ENCODE results near the gene FER.
A peak's percentile ranks its signal among the peaks of the same experiment; 100 is the strongest.
"Not testable (repeated sequence)": the region's sequence is repeated elsewhere in the genome, so short reads cannot be mapped to it uniquely, and the experiment has no call there.

Gene FER

GRCh38 chr5:109121225-109121624 lies 373.5 kb downstream of the FER start:
- DNase-seq (ENCODE audit: low read depth) = no peak

GRCh38 chr5:109125755-109126429 lies 378.2 kb downstream of the FER start:
- DNase-seq (ENCODE audit: low read depth) = no peak

GRCh38 chr5:109126481-109126880 lies 378.8 kb downstream of the FER start:
- DNase-seq (ENCODE audit: low read depth) = no peak

- no peak for DNase-seq (ENCODE audit: low read depth)
These were observed 389.2 kb downstream of the FER start for GRCh38 chr5:109136906-109137305.

DNA sequence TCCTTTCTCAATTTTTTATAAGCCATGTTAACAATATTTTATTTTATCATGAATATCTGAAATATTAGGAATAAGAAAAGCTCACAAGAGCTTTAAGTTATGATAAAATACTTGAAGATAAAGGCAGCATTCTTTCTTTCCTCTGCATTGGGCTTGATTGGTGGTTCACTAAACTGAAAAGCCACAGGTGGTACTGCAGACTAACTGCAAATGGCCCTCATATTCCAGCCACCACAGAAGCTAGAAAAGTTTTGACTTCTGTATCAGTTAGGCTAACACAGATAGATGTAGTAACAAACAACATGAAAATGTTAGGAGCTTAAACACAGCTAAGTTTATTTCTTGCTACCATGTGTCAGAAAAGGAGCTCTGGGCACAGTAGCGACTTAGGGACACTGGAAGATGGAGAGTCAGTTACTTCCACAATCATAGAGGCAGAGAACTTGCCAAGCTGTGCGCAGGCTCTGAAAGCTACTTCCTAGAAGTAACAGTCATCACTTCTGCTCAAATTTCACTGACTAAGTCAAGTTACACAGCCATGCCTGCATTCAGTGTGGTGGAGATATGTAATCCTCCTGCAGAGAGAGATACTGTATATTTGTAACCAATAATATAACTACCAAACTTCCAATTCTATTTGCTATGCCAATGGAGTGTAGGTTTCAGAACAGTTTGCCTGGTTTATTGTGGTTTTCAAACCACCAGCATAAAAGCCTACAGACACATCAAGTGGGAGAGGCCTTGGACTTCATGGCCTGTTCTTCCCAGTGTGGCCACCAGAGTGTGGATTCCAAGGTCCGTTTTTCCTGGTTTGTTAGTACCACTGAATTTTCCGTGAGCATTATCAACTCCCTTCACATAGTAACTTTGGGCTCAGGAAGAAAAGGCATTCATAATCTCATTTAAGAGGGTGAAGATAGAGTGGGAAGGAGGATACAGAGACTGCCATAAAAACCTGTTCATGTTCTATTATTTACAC lies 393.8 kb downstream of the FER start:
- peak; percentile 69 for DNase-seq (ENCODE audit: low read depth)

GRCh38 chr5:109143031-109143430 lies 395.3 kb downstream of the FER start:
- peak; percentile 18 for DNase-seq (ENCODE audit: low read depth)

DNA sequence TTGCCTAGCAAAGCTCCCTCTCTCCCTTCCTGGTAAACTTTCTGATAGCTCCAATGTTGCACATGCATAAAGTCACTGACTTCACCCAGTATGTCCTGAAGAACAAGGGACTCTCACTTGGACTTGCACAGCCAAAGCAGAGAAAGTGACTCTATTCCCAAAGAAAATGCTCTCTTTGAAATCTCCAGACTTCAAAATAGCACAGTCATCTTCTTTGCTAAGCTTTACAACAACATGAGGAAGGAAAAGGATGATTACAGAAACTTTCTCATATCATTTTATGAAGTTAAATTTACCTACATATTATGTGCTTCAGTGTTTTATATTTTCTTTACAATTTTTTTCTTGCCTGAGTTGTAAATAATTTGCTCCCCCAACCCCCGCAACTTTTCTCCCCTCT lies 397.4 kb downstream of the FER start:
- DNase-seq (ENCODE audit: low read depth) = no peak

- DNase-seq (ENCODE audit: low read depth) = peak; percentile 70
These were observed 398.9 kb downstream of the FER start for GRCh38 chr5:109146591-109146990.

GRCh38 chr5:109152565-109152964 lies 404.9 kb downstream of the FER start:
- DNase-seq (ENCODE audit: low read depth) = no peak

DNA sequence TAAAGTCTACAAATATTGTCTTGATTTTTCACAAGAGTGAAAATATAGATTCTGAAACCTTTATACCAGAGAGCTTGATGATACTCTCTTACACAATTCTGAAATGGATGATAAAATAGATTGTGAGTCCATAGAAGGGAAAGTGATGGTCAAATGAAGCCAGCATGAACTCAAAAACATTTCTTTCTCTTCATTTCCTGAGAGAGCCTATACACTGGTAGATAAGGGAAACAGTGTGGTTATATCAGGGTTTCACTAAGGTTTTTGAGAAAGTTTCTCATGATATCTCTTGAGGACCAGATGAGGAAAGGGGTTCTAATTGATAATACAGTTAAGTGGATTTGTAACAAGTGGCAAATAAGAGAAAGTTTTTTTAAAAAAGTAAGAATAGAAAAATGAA lies 407.9 kb downstream of the FER start:
- DNase-seq (ENCODE audit: low read depth) = no peak

DNA sequence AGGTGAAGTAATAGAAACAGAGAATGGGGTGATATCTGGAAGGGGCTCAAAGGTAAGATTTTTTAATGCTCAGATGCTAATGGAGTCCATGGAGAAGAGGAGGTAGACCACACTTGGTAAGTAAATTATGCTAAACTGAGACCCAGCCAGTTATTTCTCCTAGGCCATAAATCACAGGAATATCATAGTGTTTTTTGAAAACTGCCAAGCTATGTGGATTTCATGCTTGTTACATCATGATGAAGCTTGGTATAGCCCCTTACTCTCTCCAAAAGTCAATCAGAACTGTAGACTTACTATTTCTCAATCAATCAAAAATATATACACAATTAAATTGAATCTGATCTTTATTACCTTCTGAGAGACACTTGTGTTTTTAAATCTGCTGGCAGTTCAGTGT lies 409.2 kb downstream of the FER start:
- DNase-seq (ENCODE audit: low read depth) = no peak

DNA sequence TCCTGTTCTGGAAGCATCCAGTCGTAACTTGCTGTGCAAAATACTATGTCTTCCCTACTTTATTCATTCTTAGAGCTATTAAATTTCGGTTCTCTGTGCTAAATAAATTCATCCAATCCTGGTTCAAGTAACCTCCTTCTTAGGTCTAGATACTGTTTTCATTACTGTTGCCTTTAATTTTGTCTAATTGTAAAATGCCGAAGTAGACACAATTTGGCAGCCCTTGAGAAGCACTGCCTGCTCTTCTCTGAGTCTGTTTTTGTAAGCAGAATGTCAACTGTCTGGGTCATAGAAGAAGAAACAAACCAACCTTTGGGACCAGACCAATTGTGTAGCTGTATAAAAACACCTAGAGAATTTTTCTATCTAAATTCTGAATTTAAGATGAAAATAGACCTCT lies 412.8 kb downstream of the FER start:
- DNase-seq (ENCODE audit: low read depth) = no peak

DNA sequence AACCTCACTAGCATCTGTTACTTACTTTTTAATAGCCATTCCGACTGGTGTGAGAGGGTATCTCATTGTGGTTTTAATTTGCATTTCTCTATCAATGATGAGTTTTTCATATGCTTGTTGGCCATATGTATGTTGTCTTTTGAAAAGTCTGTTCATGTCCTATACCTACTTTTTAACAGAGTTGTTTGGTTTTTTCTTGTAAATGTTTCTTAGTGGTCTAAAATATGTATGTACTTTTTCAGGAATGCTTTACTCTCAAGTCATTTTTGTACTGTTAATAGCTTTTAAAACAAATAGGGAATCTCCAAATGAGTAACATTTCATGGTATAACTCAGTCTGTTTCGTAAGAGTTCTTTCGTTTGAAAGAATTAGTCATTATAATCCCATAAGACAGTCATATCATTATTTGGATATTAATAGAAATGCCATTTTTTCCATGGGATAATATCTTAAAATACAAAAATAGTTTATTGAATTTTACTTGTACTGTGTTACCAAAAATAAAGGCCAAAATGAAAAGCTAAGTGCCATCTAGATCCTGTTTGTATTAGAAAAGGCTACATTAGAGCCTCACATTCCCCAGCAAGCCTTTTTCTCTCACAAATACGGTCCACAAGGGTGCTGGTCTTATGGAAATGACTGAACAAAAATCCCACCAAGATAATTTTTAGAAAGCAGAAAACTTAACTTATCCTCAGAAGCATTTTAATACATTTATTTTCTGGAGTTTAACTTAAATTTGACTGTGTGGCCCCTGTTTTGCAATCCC lies 414.4 kb downstream of the FER start:
- peak; percentile 62 for DNase-seq (ENCODE audit: low read depth)

DNA sequence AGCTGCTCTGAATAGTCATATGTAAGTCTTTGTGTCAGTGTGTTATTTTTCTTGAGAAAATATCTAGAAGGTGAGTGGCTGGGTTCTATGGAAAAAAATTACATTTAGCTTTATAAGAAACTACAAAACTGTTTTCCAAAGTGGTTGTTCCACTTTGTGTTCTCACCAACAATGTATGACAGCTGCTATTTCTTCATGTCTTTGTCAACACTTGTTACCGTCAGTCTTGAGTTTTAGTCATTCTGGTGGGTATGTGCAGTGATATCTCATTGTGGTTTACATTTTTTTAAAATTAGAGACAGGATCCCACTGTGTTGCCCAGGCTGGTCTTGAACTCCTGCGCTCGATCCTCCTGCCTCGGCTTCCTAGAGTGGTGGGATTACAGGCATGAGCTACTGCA lies 415.6 kb downstream of the FER start:
- no peak for DNase-seq (ENCODE audit: low read depth)

GRCh38 chr5:109164001-109164400 lies 416.3 kb downstream of the FER start:
- DNase-seq (ENCODE audit: low read depth) = no peak

DNA sequence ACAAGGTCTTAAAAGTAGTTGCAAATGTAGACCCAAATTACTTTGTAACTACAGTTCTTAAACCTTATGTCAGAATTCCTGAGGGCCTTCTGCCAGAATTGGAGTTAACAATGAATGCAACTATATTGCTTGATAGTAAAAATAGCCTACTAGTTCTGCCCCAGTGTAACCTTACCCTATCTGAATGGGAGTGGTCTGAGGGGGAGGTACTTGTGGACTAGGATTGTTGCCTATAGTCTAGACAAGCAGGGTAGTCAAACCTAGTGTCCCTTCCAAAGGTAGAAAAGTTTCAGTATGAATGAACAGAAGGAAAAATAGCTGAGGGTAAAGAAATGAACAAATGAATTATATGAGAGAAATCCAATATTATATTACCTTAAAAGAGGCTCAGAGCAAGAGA lies 419.9 kb downstream of the FER start:
- DNase-seq (ENCODE audit: low read depth) = no peak

- no peak for DNase-seq (ENCODE audit: low read depth)
These were observed 420.5 kb downstream of the FER start for GRCh38 chr5:109168151-109168550.

DNA sequence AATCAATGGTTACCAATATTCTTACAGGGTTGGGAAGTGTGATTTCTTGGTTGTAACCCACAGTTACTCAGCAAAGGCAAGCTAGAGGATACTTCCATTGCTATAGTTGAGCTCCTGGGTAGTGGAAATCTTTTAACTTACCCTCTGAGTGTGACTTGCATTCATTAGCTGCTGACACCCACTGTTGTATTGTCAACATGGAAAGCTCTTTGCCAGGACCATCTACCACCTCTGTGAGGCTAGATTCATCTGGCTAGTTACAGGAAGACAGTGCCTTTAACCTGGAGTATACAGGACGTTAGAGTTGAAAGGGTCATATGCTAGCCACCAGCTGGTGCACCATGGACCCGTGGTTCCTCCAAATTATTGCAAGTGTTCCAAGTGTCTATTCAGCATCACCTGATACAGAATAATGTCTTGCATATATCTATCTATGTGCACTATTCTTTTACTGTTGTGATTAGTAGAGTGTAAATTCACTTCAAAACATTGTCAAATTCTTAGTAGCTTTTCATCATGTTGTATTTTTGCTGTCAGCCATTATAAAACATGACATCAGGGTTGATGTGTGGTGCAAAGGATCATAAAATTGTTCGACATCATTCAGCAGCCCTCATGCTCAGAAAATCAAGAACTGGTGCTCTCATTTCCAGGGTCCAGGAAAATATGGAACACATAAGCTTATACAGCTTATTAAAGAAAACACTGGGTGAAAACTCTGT lies 423.1 kb downstream of the FER start:
- no peak for DNase-seq (ENCODE audit: low read depth)

DNA sequence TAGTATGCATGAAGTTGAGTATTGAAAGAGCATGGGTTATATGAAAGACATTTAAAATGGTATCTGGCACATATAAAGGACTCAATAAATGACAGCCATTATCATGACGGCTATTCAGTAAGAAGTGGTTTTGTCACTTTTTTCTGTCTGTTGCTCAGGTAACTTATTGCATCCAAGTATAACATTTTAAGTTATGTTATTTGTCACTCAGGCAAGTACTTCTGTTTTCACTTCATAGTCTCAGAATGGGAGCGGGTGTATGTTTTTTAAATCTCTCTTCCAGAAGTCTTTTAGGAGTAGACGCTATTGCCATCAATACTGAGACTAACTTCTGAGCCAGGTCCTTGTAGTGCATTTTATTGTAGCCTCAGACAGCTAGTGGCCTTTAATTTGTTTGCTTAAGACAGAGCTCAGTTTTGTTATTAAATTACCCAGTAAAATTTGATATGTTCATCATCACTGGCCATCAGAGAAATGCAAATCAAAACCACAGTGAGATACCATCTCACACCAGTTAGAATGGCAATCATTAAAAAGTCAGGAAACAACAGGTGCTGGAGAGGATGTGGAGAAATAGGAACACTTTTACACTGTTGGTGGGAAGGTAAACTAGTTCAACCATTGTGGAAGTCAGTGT lies 423.9 kb downstream of the FER start:
- DNase-seq (ENCODE audit: low read depth) = not testable (repeated sequence)

DNA sequence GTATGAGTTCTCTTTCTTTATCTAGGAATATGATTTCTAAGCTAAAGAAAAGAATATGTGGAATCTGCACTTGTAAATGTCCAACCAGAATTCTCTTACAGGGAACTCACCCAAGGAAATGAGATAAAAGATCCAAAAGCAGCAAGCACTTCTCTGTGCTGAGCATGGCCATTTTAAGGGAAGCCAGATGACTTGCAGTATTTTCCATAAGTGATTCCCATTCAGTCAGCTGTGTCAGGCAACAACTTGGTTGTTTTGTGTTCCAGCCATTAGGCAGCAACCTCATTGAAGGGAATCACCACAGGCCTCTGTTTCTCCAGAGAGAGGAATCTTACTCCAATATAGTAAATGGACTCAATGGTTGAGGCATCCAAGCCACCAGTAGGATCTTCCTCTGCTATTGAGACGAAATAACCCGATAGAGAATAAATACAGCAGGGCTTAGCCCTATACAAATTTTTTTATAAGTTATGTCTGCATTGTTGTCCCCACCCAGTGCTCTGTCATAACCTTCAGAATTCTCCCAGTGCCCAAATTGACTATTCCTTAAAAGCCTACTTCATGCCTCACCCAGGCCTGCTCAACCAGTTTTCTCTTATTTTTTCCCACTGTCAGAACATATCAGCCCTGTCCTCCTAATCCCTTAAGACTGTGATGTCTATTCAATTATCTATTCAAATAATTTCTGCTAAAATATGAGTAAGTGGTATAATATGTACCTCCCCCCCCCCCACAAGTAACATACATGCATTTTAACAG lies 425.5 kb downstream of the FER start:
- DNase-seq (ENCODE audit: low read depth) = no peak

DNA sequence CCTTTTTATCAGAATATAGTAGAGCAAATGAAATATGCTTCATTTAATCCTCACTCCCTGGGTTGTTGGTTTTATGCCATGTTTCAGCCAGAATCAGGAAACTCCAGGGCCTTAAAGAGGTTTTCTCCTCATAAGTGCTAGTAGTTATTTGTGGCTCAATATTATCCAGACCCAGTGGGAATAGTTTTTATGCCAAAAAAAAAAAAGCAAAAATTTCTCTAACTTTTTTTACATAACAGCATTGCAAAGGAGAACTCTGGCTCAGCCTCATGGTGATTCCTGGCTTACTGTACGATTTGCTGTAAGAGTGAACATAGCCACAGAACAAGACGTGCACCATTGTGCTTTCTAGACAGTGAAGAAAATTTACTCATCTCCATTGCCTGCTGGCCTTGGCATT lies 429.5 kb downstream of the FER start:
- DNase-seq (ENCODE audit: low read depth) = no peak
